BLaER1 treated with 17β-estradiol and CSF1 and Interleukin-3, amounts not matched to agents 10 nM and 100 nM (cell line): ENCODE data around the gene PDHX.

Experiments
- H3K27ac ChIP-seq, 11 experiments: shearing (Covaris generic); formaldehyde crosslinking; 2 replicates each; pipeline ENCODE4 v1.8.1; 2022
- H3K27me3 ChIP-seq, 11 experiments: shearing (Covaris generic); formaldehyde crosslinking; 2 replicates each; pipeline ENCODE4 v1.8.1; 2022
- H3K36me3 ChIP-seq, 11 experiments: shearing (Covaris generic); formaldehyde crosslinking; 2 replicates each; pipeline ENCODE4 v1.8.1; 2022
- H3K4me1 ChIP-seq, 10 experiments: shearing (Covaris generic); formaldehyde crosslinking; 2 replicates each; pipeline ENCODE4 v1.8.1; 2022
- H3K4me2 ChIP-seq, 11 experiments: shearing (Covaris generic); formaldehyde crosslinking; 2 replicates each; pipeline ENCODE4 v1.8.1; 2022
- H3K4me3 ChIP-seq, 10 experiments: shearing (Covaris generic); formaldehyde crosslinking; 2 replicates each; pipeline ENCODE4 v1.8.1; 2022
- H3K9ac ChIP-seq, 11 experiments: shearing (Covaris generic); formaldehyde crosslinking; 2 replicates each; pipeline ENCODE4 v1.8.1; 2022
- H3K9me3 ChIP-seq, 11 experiments: shearing (Covaris generic); formaldehyde crosslinking; replicated peaks in 1 of 11; 2 replicates each; pipeline ENCODE4 v1.8.1; 2022
- H4K20me1 ChIP-seq, 11 experiments: shearing (Covaris generic); formaldehyde crosslinking; 2 replicates each; pipeline ENCODE4 v1.8.1; 2022
- Cebpa-rat ChIP-seq, 11 experiments: shearing (Covaris generic); IDR thresholded peaks; 2 replicates each; pipeline ENCODE4 v1.8.1; 2022

PDHX gene

DNA sequence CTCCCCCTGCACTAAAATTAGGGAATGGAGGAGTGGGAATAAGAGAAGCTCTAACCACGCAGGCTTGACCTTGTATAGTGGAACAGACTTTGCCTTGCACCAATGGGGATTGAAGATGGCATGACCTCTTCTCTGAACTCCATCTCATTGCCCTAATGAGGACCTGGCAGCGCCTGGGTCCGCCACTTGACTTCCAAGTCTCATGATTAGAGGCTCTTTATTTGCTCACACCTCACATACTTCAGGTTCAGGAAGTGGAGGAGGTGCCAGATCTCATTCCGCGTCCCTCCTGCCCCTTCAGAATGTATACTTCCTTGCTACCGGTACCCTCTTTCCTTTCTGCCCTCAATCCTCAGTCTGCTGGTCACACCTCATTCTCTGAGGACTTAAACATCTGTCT is 116.6 kb downstream of the PDHX start:
- Histone ChIP-seq H3K36me3 (peaks cover 0 to 7% (median 0%) of the 10 kb centered on the region in 11 experiments; a peak in 3 of 22 replicates), H3K4me2 (peak overlapping the region in 9 of 11 experiments; percentile 5 to 80 (median 29); a peak in 11 of 22 replicates), H3K4me1 (peaks cover 61 to 94% (median 80%) of the 10 kb centered on the region in 10 experiments), H4K20me1 (no peaks in the 10 kb centered on the region), H3K27me3 (no peaks in the 10 kb centered on the region), H3K27ac (peak overlapping the region in 10 of 11 experiments; percentile 84 to 98 (median 96); a peak in 19 of 22 replicates), H3K4me3 (no peak overlapping the region; a peak in 1 of 20 replicates), H3K9me3 (peaks cover 18 to 87% (median 69%) of the 10 kb centered on the region in 11 experiments), H3K9ac (no peak overlapping the region)
- no peak for TF ChIP-seq Cebpa-rat (IDR thresholded peaks at IDR 0.05)

DNA sequence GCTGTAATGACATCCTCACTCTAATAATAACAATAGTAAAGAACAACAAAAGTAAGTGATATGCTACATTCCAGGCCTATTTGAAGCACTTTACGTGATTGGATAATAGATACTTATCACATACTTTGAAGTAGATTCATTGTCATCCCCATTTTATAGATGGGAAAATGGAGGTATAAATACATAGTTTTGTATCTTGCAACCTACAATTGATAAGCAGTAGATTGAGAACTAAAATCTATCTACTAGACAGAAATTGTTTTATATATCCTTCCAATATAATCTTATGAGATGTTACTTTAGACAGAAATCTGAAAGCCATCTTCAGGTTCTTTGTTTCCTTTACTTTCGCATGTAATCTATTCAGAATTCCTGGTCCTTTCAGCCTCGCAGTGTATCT is 118.0 kb downstream of the PDHX start:
- Histone ChIP-seq H4K20me1 (no peaks in the 10 kb centered on the region), H3K9ac (peak overlapping the region in 5 of 11 experiments; percentile 71 to 80 (median 76); a peak in 6 of 22 replicates), H3K4me1 (peaks cover 62 to 97% (median 80%) of the 10 kb centered on the region in 10 experiments), H3K9me3 (peaks cover 16 to 91% (median 71%) of the 10 kb centered on the region in 11 experiments; a peak in 20 of 22 replicates), H3K36me3 (peaks cover 0 to 8% (median 0%) of the 10 kb centered on the region in 11 experiments; a peak in 6 of 22 replicates), H3K27ac (peak overlapping the region; percentile 61 to 98 (median 95); a peak in 21 of 22 replicates), H3K4me3 (peak overlapping the region in 1 of 10 experiments; percentile 13; a peak in 4 of 20 replicates), H3K27me3 (no peaks in the 10 kb centered on the region), H3K4me2 (peak overlapping the region; percentile 51 to 88 (median 74); a peak in 21 of 22 replicates)
- TF ChIP-seq Cebpa-rat (IDR thresholded peaks at IDR 0.05): no peak

DNA sequence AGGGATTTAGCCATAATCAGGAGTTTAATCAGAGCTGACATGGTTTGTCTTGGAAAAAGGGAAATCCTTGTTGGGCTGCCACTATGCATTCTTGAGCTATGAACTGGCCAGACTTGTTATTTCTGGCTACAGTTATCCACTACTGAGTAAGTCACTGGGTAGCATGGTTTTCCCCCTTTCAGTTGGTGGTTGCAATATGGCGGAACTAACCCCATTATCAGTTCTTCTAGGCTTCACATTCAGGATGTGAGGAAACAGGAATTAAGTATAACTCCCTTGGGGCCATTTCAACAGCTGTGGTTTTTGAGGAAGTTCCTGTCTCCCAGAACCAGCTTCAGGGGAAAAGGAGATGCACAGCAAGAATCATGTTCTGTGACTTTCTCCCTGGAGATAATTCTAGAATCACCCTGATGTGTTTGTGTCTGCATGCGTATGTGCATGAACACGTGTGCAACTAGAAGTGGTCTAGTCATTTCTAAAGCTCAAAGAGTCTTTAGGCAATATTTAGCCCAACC is 119.5 kb downstream of the PDHX start:
- peak overlapping the region; percentile 51 to 88 (median 76) for H3K4me2 ChIP-seq
- H3K9ac ChIP-seq: peak overlapping the region; percentile 69 to 82 (median 76)
- peak in 10 of 11 experiments; percentile 40 to 91 (median 76); a peak in 18 of 22 replicates for TF ChIP-seq Cebpa-rat (IDR thresholded peaks at IDR 0.05)
- peaks cover 16 to 93% (median 86%) of the 10 kb centered on the region in 11 experiments; a peak in 20 of 22 replicates for H3K9me3 ChIP-seq
- H3K27me3 ChIP-seq: no peaks in the 10 kb centered on the region
- H3K27ac ChIP-seq: peak overlapping the region; percentile 84 to 98 (median 95)
- peak overlapping the region in 3 of 10 experiments; percentile 7 to 25 (median 15); a peak in 6 of 20 replicates for H3K4me3 ChIP-seq
- H4K20me1 ChIP-seq: no peaks in the 10 kb centered on the region
- peaks cover 0 to 8% (median 0%) of the 10 kb centered on the region in 11 experiments; a peak in 6 of 22 replicates for H3K36me3 ChIP-seq
- H3K4me1 ChIP-seq: peaks cover 49 to 97% (median 74%) of the 10 kb centered on the region in 10 experiments

DNA sequence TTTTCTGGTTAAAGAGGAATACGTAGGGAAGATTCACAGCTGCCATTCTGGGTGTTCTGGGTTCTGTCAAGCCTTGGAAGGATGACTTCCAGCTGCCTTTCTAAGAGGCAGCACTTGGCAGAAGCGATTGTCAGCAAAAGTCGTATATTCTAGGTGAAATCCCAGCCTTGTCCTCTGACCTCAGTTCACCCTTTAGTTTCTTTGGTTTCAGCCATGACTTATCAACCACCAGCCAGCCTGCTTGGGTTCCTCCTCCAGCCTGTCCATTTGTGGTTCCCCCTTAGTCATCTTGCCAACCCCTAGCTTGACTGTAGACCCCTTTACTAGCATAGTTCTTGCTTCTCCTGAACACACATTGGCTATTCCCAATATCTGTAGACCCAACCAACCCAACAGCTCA is 120.2 kb downstream of the PDHX start:
- Histone ChIP-seq H3K4me2 (peak overlapping the region; percentile 51 to 88 (median 73)), H3K4me3 (peak overlapping the region in 4 of 10 experiments; percentile 7 to 25 (median 12); a peak in 2 of 20 replicates), H3K9ac (peak overlapping the region; percentile 65 to 82 (median 75)), H3K4me1 (peaks cover 44 to 97% (median 71%) of the 10 kb centered on the region in 10 experiments), H3K36me3 (peaks cover 0 to 8% (median 0%) of the 10 kb centered on the region in 11 experiments; a peak in 6 of 22 replicates), H3K9me3 (peaks cover 16 to 93% (median 89%) of the 10 kb centered on the region in 11 experiments; a peak in 20 of 22 replicates), H3K27ac (peak overlapping the region; percentile 84 to 98 (median 95)), H3K27me3 (no peaks in the 10 kb centered on the region), H4K20me1 (no peaks in the 10 kb centered on the region)
- no peak for TF ChIP-seq Cebpa-rat (IDR thresholded peaks at IDR 0.05)

GRCh38 chr11:35038211-35038928 is 122.0 kb downstream of the PDHX start:
- peak overlapping the region in 9 of 11 experiments; percentile 84 to 98 (median 95); a peak in 17 of 22 replicates for H3K27ac ChIP-seq
- peaks cover 47 to 97% (median 76%) of the 10 kb centered on the region in 10 experiments for H3K4me1 ChIP-seq

GRCh38 chr11:35039076-35039475 is 122.7 kb downstream of the PDHX start:
- Histone ChIP-seq H3K9ac (no peak overlapping the region), H3K36me3 (peaks cover 0 to 8% (median 0%) of the 10 kb centered on the region in 11 experiments; a peak in 5 of 22 replicates), H3K9me3 (peaks cover 16 to 89% (median 84%) of the 10 kb centered on the region in 11 experiments; a peak in 20 of 22 replicates), H3K4me3 (no peak overlapping the region), H3K27ac (peak overlapping the region in 1 of 11 experiments; percentile 98; a peak in 1 of 22 replicates), H3K4me2 (no peak overlapping the region), H4K20me1 (no peaks in the 10 kb centered on the region), H3K27me3 (no peaks in the 10 kb centered on the region), H3K4me1 (peaks cover 52 to 97% (median 76%) of the 10 kb centered on the region in 10 experiments)
- TF ChIP-seq Cebpa-rat (IDR thresholded peaks at IDR 0.05): no peak

More at GRCh38 chr11:35038211-35038928, 122.0 kb downstream of the PDHX start:
- peaks cover 16 to 89% (median 85%) of the 10 kb centered on the region in 11 experiments; a peak in 20 of 22 replicates for H3K9me3 ChIP-seq
- peak overlapping the region in 2 of 11 experiments; percentile 27 to 88; a peak in 1 of 22 replicates for H3K4me2 ChIP-seq
- no peaks in the 10 kb centered on the region for H3K27me3 ChIP-seq
- no peaks in the 10 kb centered on the region for H4K20me1 ChIP-seq
- peaks cover 0 to 8% (median 0%) of the 10 kb centered on the region in 11 experiments; a peak in 5 of 22 replicates for H3K36me3 ChIP-seq
- peak overlapping the region in 2 of 10 experiments; percentile 23 to 32; a peak in 1 of 20 replicates for H3K4me3 ChIP-seq
- TF ChIP-seq Cebpa-rat (IDR thresholded peaks at IDR 0.05): no peak
- H3K9ac ChIP-seq: no peak overlapping the region

DNA sequence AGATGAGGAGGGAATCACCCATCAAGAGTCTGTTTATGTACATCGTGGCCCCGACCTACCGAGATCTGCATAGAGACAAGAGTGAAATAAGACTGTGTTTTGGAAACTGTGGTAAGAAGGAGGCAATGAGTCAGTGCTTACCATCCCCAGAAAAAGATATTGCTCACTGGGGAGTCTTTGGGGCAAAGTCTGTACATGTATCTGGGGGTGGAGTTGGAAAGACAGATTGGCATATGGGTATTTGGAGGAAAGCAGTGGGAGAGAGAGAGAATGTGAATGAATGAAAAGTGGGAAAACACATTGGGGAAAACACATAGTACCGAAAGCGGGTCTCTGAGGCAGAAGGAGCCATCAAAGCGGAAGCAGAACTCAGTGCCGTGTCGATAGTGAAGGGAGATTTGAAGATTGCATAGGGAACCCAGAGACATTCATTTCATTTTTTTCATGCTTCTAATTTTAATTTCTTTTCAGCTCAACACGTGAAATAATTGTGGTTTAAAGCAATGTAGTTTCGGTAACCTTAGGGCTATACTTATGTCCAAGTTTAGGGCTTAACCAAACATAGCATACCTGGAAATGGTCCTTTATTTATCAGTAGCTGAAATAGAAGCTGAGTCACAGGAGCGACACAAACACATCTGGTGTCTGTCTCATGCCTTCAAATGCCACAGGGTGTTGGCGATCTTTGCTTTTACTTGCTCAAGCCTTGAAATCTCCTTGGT is 124.0 kb downstream of the PDHX start:
- TF ChIP-seq Cebpa-rat (IDR thresholded peaks at IDR 0.05): no peak
- no peaks in the 10 kb centered on the region for H4K20me1 ChIP-seq
- peaks cover 0 to 8% (median 0%) of the 10 kb centered on the region in 11 experiments; a peak in 5 of 22 replicates for H3K36me3 ChIP-seq
- no peaks in the 10 kb centered on the region for H3K27me3 ChIP-seq
- peak overlapping the region in 9 of 11 experiments; percentile 0 to 47 (median 30); a peak in 15 of 22 replicates for H3K4me2 ChIP-seq
- peak overlapping the region in 9 of 11 experiments; percentile 5 to 37 (median 16); a peak in 12 of 22 replicates for H3K27ac ChIP-seq
- no peak overlapping the region for H3K4me3 ChIP-seq
- H3K4me1 ChIP-seq: peaks cover 54 to 97% (median 76%) of the 10 kb centered on the region in 10 experiments
- H3K9ac ChIP-seq: no peak overlapping the region
- peaks cover 16 to 81% (median 72%) of the 10 kb centered on the region in 11 experiments; a peak in 20 of 22 replicates for H3K9me3 ChIP-seq

DNA sequence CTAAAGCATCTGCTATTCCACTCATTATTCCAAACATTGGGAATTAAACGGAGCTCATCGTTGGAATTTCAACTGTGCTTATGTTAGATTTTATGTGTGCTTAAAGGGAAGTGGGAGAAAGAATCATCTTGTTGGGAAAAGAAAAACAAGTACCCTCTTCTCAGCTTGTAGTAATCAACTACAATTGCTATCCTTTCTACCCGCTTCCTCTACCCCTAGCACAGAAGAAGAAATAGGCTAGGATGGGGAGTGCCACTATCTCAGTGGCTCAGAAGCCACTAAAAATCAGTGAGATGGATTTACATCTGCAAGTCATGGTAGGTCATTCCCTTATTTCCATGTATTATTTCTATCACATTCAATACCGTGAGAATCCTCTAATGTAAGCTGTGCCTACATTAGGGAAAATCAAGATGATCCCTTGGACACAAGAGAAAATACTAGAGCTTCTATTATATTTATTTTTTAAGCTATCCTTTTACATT is 124.7 kb downstream of the PDHX start:
- peaks cover 54 to 99% (median 78%) of the 10 kb centered on the region in 10 experiments for H3K4me1 ChIP-seq
- H3K36me3 ChIP-seq: peaks cover 0 to 8% (median 0%) of the 10 kb centered on the region in 11 experiments; a peak in 6 of 22 replicates
- no peaks in the 10 kb centered on the region for H4K20me1 ChIP-seq
- H3K9ac ChIP-seq: no peak overlapping the region
- H3K4me2 ChIP-seq: peak overlapping the region in 8 of 11 experiments; percentile 0 to 40 (median 30); a peak in 11 of 22 replicates
- TF ChIP-seq Cebpa-rat (IDR thresholded peaks at IDR 0.05): no peak
- H3K27ac ChIP-seq: peak overlapping the region in 5 of 11 experiments; percentile 5 to 37 (median 16); a peak in 7 of 22 replicates
- no peak overlapping the region for H3K4me3 ChIP-seq
- peaks cover 16 to 81% (median 73%) of the 10 kb centered on the region in 11 experiments; a peak in 20 of 22 replicates for H3K9me3 ChIP-seq
- no peaks in the 10 kb centered on the region for H3K27me3 ChIP-seq
